Astrocyte (in vitro differentiated cells and primary cell): ENCODE data around the gene CD207. TPM values are rescaled to one million over a fixed set of nuclear protein-coding genes. Genes with fewer than 3 reads are reported as not detected.

Experiments used
- DNase-seq: peaks from one replicate; pipeline ENCODE4 v3.0.0-alpha.2; 2010; ENCODE audit warnings: low read depth
- FAIRE-seq: peaks from 2 replicates; lab custom pipeline; 2011; peaks lifted over from hg19 to GRCh38; lab: Jason Lieb, UNC
- H2AFZ ChIP-seq: 2 replicates; pipeline ENCODE4 v1.6.0; 2012; ENCODE audit warnings: low read depth, low read length, inconsistent platforms
- H3K27ac ChIP-seq: 2 replicates; pipeline ENCODE4 v1.5.1; 2011; ENCODE audit warnings: low read depth, low read length, inconsistent platforms
- H3K27me3 ChIP-seq: 2 replicates; pipeline ENCODE4 v1.6.0; 2011; ENCODE audit warnings: low read length, inconsistent platforms; ENCODE audit not compliant: insufficient read depth
- H3K36me3 ChIP-seq: 2 replicates; pipeline ENCODE4 v1.5.1; 2011; ENCODE audit warnings: low read length, inconsistent platforms; ENCODE audit not compliant: insufficient read depth
- H3K4me1 ChIP-seq: 2 replicates; pipeline ENCODE4 v1.5.1; 2011; ENCODE audit warnings: low read length, inconsistent platforms; ENCODE audit not compliant: insufficient read depth
- H3K4me2 ChIP-seq: 2 replicates; pipeline ENCODE4 v1.6.0; 2012; ENCODE audit warnings: low read length, inconsistent platforms
- H3K4me3 ChIP-seq: 2 replicates; pipeline ENCODE4 v1.5.1; 2011; ENCODE audit warnings: low read depth, mild to moderate bottlenecking, low read length, inconsistent platforms; ENCODE audit not compliant: insufficient read depth
- H3K79me2 ChIP-seq: 2 replicates; pipeline ENCODE4 v1.6.0; 2012; ENCODE audit warnings: mild to moderate bottlenecking, low read length, inconsistent platforms; ENCODE audit not compliant: insufficient read depth
- H3K9ac ChIP-seq: 2 replicates; pipeline ENCODE4 v1.6.0; 2012; ENCODE audit warnings: mild to moderate bottlenecking, low read length, inconsistent platforms
- H3K9me3 ChIP-seq: 2 replicates; pipeline ENCODE4 v1.5.1; 2012; ENCODE audit warnings: low read depth, mild to moderate bottlenecking, low read length, inconsistent platforms; ENCODE audit not compliant: insufficient read depth
- H4K20me1 ChIP-seq: 2 replicates; pipeline ENCODE4 v1.6.0; 2012; ENCODE audit warnings: low read length, inconsistent platforms; ENCODE audit not compliant: insufficient read depth
- H3K27ac Mint-ChIP-seq: one replicate; pipeline ENCODE4 v1.8.0; 2021; ENCODE audit warnings: mild to moderate bottlenecking, mixed read lengths; ENCODE audit not compliant: unreplicated experiment
- H3K27me3 Mint-ChIP-seq: one replicate; pipeline ENCODE4 v1.8.0; 2021; ENCODE audit warnings: low read depth, mixed read lengths; ENCODE audit not compliant: unreplicated experiment
- H3K36me3 Mint-ChIP-seq: one replicate; pipeline ENCODE4 v1.8.0; 2021; ENCODE audit warnings: low read depth, mixed read lengths; ENCODE audit not compliant: unreplicated experiment
- H3K4me1 Mint-ChIP-seq: one replicate; pipeline ENCODE4 v1.8.0; 2021; ENCODE audit warnings: low read depth, mixed read lengths; ENCODE audit not compliant: unreplicated experiment
- H3K4me3 Mint-ChIP-seq: one replicate; pipeline ENCODE4 v1.8.0; 2021; ENCODE audit warnings: mild to moderate bottlenecking, moderate library complexity, mixed read lengths; ENCODE audit not compliant: unreplicated experiment
- H3K9me3 Mint-ChIP-seq: one replicate; pipeline ENCODE4 v1.8.0; 2021; ENCODE audit warnings: mild to moderate bottlenecking, mixed read lengths; ENCODE audit not compliant: unreplicated experiment
- EZH2 ChIP-seq: IDR thresholded peaks from 2 replicates; pipeline ENCODE4 v1.6.1; 2012; ENCODE audit warnings: mild to moderate bottlenecking, low read length, inconsistent platforms; ENCODE audit not compliant: insufficient read depth
- total RNA-seq: library from RNA; stranded (reverse); gene quantifications from 2 replicates; pipeline ENCODE4 v1.2.1, GENCODE V29; 2021
- TF ChIP-seq, protein P1 (sequence below): IDR thresholded peaks from 2 replicates; pipeline ENCODE4 v1.5.1; 2011; ENCODE audit warnings: low read depth, mild to moderate bottlenecking, inconsistent platforms, low read length, moderate library complexity; ENCODE audit not compliant: insufficient read depth

CD207 gene
- total RNA-seq, 1 donor from 2014 or later: not detected

DNA sequence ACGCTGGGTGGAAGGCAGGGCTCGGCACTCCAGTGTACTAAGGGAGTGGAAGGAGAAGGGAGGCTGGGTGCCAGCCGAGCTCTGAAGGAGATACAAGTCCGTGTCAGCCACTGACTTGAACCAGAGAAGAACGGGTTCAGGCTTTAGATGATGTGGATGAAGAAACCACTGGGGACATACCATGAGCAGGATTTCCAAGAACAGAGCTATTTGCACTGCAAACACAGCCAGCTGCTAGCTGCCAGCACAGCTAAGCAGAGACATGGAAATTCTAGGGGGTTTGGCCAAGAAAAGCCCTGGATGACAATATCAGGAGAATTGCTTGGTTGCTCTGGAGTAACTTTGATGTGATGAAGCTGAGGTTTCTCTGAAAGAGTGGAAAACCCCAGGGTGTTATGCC lies 5.2 kb downstream of the CD207 start:
- no peak for TF ChIP-seq EZH2
- TF ChIP-seq, protein P1, sequence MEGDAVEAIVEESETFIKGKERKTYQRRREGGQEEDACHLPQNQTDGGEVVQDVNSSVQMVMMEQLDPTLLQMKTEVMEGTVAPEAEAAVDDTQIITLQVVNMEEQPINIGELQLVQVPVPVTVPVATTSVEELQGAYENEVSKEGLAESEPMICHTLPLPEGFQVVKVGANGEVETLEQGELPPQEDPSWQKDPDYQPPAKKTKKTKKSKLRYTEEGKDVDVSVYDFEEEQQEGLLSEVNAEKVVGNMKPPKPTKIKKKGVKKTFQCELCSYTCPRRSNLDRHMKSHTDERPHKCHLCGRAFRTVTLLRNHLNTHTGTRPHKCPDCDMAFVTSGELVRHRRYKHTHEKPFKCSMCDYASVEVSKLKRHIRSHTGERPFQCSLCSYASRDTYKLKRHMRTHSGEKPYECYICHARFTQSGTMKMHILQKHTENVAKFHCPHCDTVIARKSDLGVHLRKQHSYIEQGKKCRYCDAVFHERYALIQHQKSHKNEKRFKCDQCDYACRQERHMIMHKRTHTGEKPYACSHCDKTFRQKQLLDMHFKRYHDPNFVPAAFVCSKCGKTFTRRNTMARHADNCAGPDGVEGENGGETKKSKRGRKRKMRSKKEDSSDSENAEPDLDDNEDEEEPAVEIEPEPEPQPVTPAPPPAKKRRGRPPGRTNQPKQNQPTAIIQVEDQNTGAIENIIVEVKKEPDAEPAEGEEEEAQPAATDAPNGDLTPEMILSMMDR: no peak
- H3K9me3 ChIP-seq: peaks cover 2% of the 10 kb centered on the region
- H3K4me3 Mint-ChIP-seq: no peak overlapping the region
- H3K4me3 ChIP-seq: no peak overlapping the region
- H2AFZ ChIP-seq: no peak overlapping the region
- no peak overlapping the region for H3K27ac ChIP-seq
- no peaks in the 10 kb centered on the region for H3K36me3 ChIP-seq
- no peaks in the 10 kb centered on the region for H3K4me1 ChIP-seq
- no peak overlapping the region for H3K4me2 ChIP-seq
- H3K27me3 ChIP-seq: peaks cover 3% of the 10 kb centered on the region
- no peaks in the 10 kb centered on the region for H3K79me2 ChIP-seq
- H3K9ac ChIP-seq: no peak overlapping the region
- H3K4me1 Mint-ChIP-seq: peaks cover 2% of the 10 kb centered on the region
- DNase-seq (no peak), FAIRE-seq (no peak)
- peaks cover 37% of the 10 kb centered on the region for H3K27me3 Mint-ChIP-seq
- peaks cover 6% of the 10 kb centered on the region for H3K9me3 Mint-ChIP-seq
- H4K20me1 ChIP-seq: no peaks in the 10 kb centered on the region
- no peak overlapping the region for H3K27ac Mint-ChIP-seq
- no peaks in the 10 kb centered on the region for H3K36me3 Mint-ChIP-seq

DNA sequence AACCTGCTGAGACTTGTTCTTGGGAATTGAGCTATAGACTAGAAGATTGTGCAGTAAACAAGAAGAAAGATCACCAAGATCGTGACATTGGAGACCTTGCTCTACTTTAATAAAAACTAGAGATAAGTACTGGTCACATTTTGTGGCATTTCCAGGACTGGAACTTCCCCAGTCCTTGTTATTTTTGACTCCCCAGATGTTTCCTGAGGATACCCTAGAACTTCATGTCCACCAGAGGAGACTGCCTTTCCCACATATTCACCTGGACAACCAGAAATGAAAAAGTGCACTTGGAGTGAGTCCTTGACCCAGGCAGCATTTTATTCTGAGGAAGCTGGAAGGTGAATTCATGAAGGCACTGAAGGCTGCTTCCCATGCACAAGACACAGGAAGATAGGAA lies 5.7 kb downstream of the CD207 start:
- Histone ChIP-seq H4K20me1 (no peaks in the 10 kb centered on the region), H3K79me2 (no peaks in the 10 kb centered on the region), H3K27ac (no peak overlapping the region), H3K36me3 (no peaks in the 10 kb centered on the region), H2AFZ (no peak overlapping the region), H3K9me3 (peaks cover 2% of the 10 kb centered on the region), H3K4me2 (no peak overlapping the region), H3K9ac (no peak overlapping the region), H3K27me3 (peaks cover 3% of the 10 kb centered on the region), H3K4me1 (no peaks in the 10 kb centered on the region), H3K4me3 (no peak overlapping the region)
- TF ChIP-seq, protein P1: no peak
- TF ChIP-seq EZH2: no peak
- H3K36me3 Mint-ChIP-seq: no peaks in the 10 kb centered on the region
- H3K27me3 Mint-ChIP-seq: peaks cover 32% of the 10 kb centered on the region
- H3K9me3 Mint-ChIP-seq: peaks cover 9% of the 10 kb centered on the region
- no peak overlapping the region for H3K4me3 Mint-ChIP-seq
- H3K4me1 Mint-ChIP-seq: peaks cover 2% of the 10 kb centered on the region
- FAIRE-seq: no peak
- DNase-seq: no peak
- no peak overlapping the region for H3K27ac Mint-ChIP-seq

DNA sequence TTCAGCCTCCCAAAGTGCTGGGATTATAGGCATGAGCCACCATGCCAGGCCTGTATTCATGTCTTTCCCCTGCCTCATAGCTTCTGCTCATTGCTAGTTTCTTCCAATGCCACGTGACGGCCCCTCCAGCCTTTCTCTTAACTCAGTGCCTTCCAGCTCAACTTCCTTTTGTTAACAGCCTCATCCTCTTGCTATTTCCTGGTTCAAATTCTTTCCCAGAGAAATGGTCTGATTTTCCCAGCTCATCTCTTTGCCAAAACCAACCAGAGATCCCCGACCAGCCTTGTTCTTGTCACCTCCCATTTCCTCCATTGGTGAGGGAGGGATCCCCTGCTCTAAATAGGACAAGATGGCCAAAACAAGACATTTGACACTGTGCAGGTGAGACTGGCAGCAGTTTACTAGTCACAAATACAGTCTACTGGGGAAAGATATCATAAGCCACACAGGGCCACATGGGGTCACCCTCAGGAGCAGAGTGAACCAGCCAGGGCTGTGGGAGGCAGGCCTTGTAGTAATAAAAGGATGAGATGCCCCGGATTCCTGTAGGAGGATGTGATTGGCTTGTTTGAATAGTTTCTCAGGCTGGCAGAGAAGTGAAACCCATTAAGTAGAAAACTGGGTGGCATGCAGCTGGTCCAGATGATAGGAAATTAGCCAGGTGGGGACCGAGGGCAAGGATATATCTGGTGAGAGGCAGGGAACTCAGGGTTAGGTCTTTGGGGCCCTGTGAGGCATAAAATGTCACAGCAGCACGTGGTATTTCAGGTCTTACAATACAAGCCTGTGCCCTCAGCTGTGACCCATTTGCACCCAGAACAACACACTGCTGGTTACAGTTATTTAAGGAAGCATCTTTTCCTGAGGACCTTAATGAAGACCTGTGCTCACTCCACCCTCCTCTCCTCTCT lies 6.4 kb downstream of the CD207 start:
- Histone ChIP-seq H3K27ac (no peak overlapping the region), H2AFZ (no peak overlapping the region), H3K4me1 (no peaks in the 10 kb centered on the region), H3K4me2 (no peak overlapping the region), H3K79me2 (no peaks in the 10 kb centered on the region), H3K36me3 (no peaks in the 10 kb centered on the region), H3K9me3 (peaks cover 2% of the 10 kb centered on the region), H3K27me3 (peaks cover 3% of the 10 kb centered on the region), H3K4me3 (no peak overlapping the region), H4K20me1 (no peaks in the 10 kb centered on the region), H3K9ac (no peak overlapping the region)
- Mint-ChIP-seq H3K4me1 (peaks cover 2% of the 10 kb centered on the region), H3K27ac (no peak overlapping the region), H3K4me3 (no peak overlapping the region), H3K9me3 (peaks cover 9% of the 10 kb centered on the region), H3K36me3 (no peaks in the 10 kb centered on the region), H3K27me3 (peaks cover 27% of the 10 kb centered on the region)
- TF ChIP-seq, protein P1: no peak
- FAIRE-seq (no peak), DNase-seq (peak; percentile 12)
